ENCODE measurements around the gene GASK1A. TPM values are rescaled to one million over a fixed set of nuclear protein-coding genes. Genes with fewer than 3 reads are reported as not detected.
"Not testable (repeated sequence)": the region's sequence is repeated elsewhere in the genome, so short reads cannot be mapped to it uniquely, and the experiment has no call there.

The GASK1A gene
- total RNA-seq, 1 donor from 2014 or later: not detected

- Mint-ChIP-seq H3K27me3 (peaks cover 7% of the 10 kb centered on the region), H3K36me3 (ENCODE audit: low read depth) (no peaks in the 10 kb centered on the region), H3K4me3 (no peak overlapping the region), H3K27ac (no peak overlapping the region), H3K4me1 (no peaks in the 10 kb centered on the region), H3K9me3 (no peaks in the 10 kb centered on the region)
- POLR2A ChIA-PET: no interaction called here
- CTCF ChIA-PET: no interaction called here
- ATAC-seq (ENCODE audit: low read depth) (no peak), DNase-seq (no peak)
- no peak for TF ChIP-seq CTCF (IDR thresholded peaks at IDR 0.05)
- intact Hi-C loops (cut with micrococcal nuclease): no loop called here
Measured at GRCh38 chr3:43038010-43038409, 58.9 kb downstream of the GASK1A start.

GRCh38 chr3:43041517-43041916 is 62.4 kb downstream of the GASK1A start:
- Mint-ChIP-seq H3K4me3 (no peak overlapping the region), H3K27me3 (peaks cover 3% of the 10 kb centered on the region), H3K36me3 (ENCODE audit: low read depth) (peaks cover 3% of the 10 kb centered on the region), H3K9me3 (peaks cover 16% of the 10 kb centered on the region), H3K4me1 (no peaks in the 10 kb centered on the region), H3K27ac (no peak overlapping the region)
- no peak for ATAC-seq (ENCODE audit: low read depth)
- POLR2A ChIA-PET: no interaction called here
- no peak for TF ChIP-seq CTCF (IDR thresholded peaks at IDR 0.05)
- CTCF ChIA-PET: no interaction called here
- intact Hi-C loops (cut with micrococcal nuclease): no loop called here
- no peak for DNase-seq

- ChIA-PET POLR2A (no interaction called here), CTCF (no interaction called here)
- H3K9me3 Mint-ChIP-seq: peaks cover 26% of the 10 kb centered on the region
- H3K4me3 Mint-ChIP-seq: no peak overlapping the region
- intact Hi-C loops (cut with micrococcal nuclease): no loop called here
- no peak overlapping the region for H3K27ac Mint-ChIP-seq
- ATAC-seq (ENCODE audit: low read depth) (no peak), DNase-seq (no peak)
- peaks cover 4% of the 10 kb centered on the region for H3K27me3 Mint-ChIP-seq
- no peak for TF ChIP-seq CTCF (IDR thresholded peaks at IDR 0.05)
- no peaks in the 10 kb centered on the region for H3K4me1 Mint-ChIP-seq
- H3K36me3 Mint-ChIP-seq (ENCODE audit: low read depth): peaks cover 3% of the 10 kb centered on the region
Measured at GRCh38 chr3:43043071-43043766, 64.1 kb downstream of the GASK1A start.

GRCh38 chr3:43043793-43044192 is 64.7 kb downstream of the GASK1A start:
- intact Hi-C loops (cut with micrococcal nuclease): no loop called here
- no peak for ATAC-seq (ENCODE audit: low read depth)
- Mint-ChIP-seq H3K4me1 (no peaks in the 10 kb centered on the region), H3K27ac (no peak overlapping the region), H3K4me3 (no peak overlapping the region), H3K27me3 (peaks cover 5% of the 10 kb centered on the region), H3K36me3 (ENCODE audit: low read depth) (peaks cover 3% of the 10 kb centered on the region), H3K9me3 (peaks cover 26% of the 10 kb centered on the region)
- TF ChIP-seq CTCF (IDR thresholded peaks at IDR 0.05): no peak
- no peak for DNase-seq
- POLR2A ChIA-PET: no interaction called here
- CTCF ChIA-PET: no interaction called here

GRCh38 chr3:43045079-43045478 is 66.0 kb downstream of the GASK1A start:
- H3K4me1 Mint-ChIP-seq; H3K36me3 Mint-ChIP-seq (ENCODE audit: low read depth): not testable (repeated sequence)

GRCh38 chr3:43046583-43046982 is 67.5 kb downstream of the GASK1A start:
- ChIA-PET CTCF (no interaction called here), POLR2A (no interaction called here)
- Mint-ChIP-seq H3K36me3 (ENCODE audit: low read depth) (peaks cover 3% of the 10 kb centered on the region), H3K27ac (no peak overlapping the region), H3K27me3 (peaks cover 5% of the 10 kb centered on the region), H3K9me3 (peaks cover 41% of the 10 kb centered on the region), H3K4me3 (no peak overlapping the region), H3K4me1 (no peaks in the 10 kb centered on the region)
- DNase-seq (no peak), ATAC-seq (ENCODE audit: low read depth) (no peak)
- intact Hi-C loops (cut with micrococcal nuclease): no loop called here
- TF ChIP-seq CTCF (IDR thresholded peaks at IDR 0.05): no peak

More at GRCh38 chr3:43045079-43045478, 66.0 kb downstream of the GASK1A start:
- H3K27me3 Mint-ChIP-seq; H3K27ac Mint-ChIP-seq; ATAC-seq (ENCODE audit: low read depth); CTCF ChIA-PET; DNase-seq; H3K4me3 Mint-ChIP-seq; intact Hi-C loops (cut with micrococcal nuclease); POLR2A ChIA-PET: not testable (repeated sequence)
- peaks cover 31% of the 10 kb centered on the region for H3K9me3 Mint-ChIP-seq
